K562 (cell line): Measurements from ENCODE around the gene BEST2. TPM values are rescaled to one million over a fixed set of nuclear protein-coding genes. Genes with fewer than 3 reads are reported as not detected.

Experiments
- ARID3A ChIP-seq: IDR thresholded peaks from 2 replicates; pipeline ENCODE4 v1.6.1; 2012; ENCODE audit warnings: low read depth, low read length, improper control_type of control experiment, borderline replicate concordance
- ATF2 ChIP-seq: sonication (generic); formaldehyde crosslinking; IDR thresholded peaks from 2 replicates; pipeline ENCODE4 v1.8.1; 2022; ENCODE audit warnings: missing genetic modification reagents
- CHAMP1 ChIP-seq: fragments of 450-650 bp; IDR thresholded peaks from 2 replicates; pipeline ENCODE4 v1.6.1; 2016; ENCODE audit warnings: mild to moderate bottlenecking
- ELK1 ChIP-seq: sonication (generic); formaldehyde crosslinking; IDR thresholded peaks from 2 replicates; pipeline ENCODE4 v1.8.1; 2022; ENCODE audit warnings: missing genetic modification reagents
- FOXK1 ChIP-seq: sonication (generic); formaldehyde crosslinking; IDR thresholded peaks from 2 replicates; pipeline ENCODE4 v1.8.0; 2022; ENCODE audit warnings: missing genetic modification reagents, mild to moderate bottlenecking, borderline replicate concordance
- KDM1A ChIP-seq, 2 experiments: fragments of 450-650 bp; IDR thresholded peaks; 2 replicates each; pipeline ENCODE4 v1.6.1; 2016; ENCODE audit warnings: mild to moderate bottlenecking in 2 of 2
- NR1H2 ChIP-seq: sonication (generic); formaldehyde crosslinking; IDR thresholded peaks from 2 replicates; pipeline ENCODE4 v1.4.0; 2020; ENCODE audit warnings: mild to moderate bottlenecking, missing genetic modification reagents
- PHF21A ChIP-seq: fragments of 450-650 bp; IDR thresholded peaks from 2 replicates; pipeline ENCODE4 v1.6.1; 2017; ENCODE audit warnings: low read depth, borderline replicate concordance
- PHTF2 ChIP-seq: fragments of 250-450 bp; sonication (Bioruptor Pico); IDR thresholded peaks from 2 replicates; pipeline ENCODE4 v1.5.0; 2021; ENCODE audit warnings: mild to moderate bottlenecking
- POLR2AphosphoS5 ChIP-seq: IDR thresholded peaks from 2 replicates; pipeline ENCODE4 v1.6.1; 2011; ENCODE audit warnings: mild to moderate bottlenecking, low read depth, low read length, moderate library complexity; ENCODE audit not compliant: control insufficient read depth, insufficient read depth
- POLR3A ChIP-seq: IDR thresholded peaks from 2 replicates; pipeline ENCODE4 v1.6.1; 2011; ENCODE audit warnings: borderline replicate concordance, mild to moderate bottlenecking, moderate library complexity; ENCODE audit not compliant: insufficient read length, insufficient read depth; ENCODE audit errors: extremely low read depth
- RBM25 ChIP-seq: fragments of 200-400 bp; formaldehyde crosslinking; IDR thresholded peaks from 2 replicates; pipeline ENCODE4 v1.6.1; 2018; ENCODE audit warnings: low read length, low read depth, moderate library complexity; ENCODE audit not compliant: severe bottlenecking
- SMAD2 ChIP-seq: fragments of 150-350 bp; IDR thresholded peaks from 2 replicates; pipeline ENCODE4 v1.6.1; 2014; ENCODE audit warnings: low read depth, mild to moderate bottlenecking, low read length
- STAT5B ChIP-seq: fragments of 250-450 bp; sonication (Bioruptor Pico); IDR thresholded peaks from 2 replicates; pipeline ENCODE4 v1.8.0; 2021; ENCODE audit warnings: mild to moderate bottlenecking, inconsistent platforms
- ZBTB34 ChIP-seq: fragments of 250-450 bp; sonication (Bioruptor Pico); IDR thresholded peaks from 2 replicates; pipeline ENCODE4 v1.8.0; 2021; ENCODE audit warnings: mild to moderate bottlenecking, moderate library complexity
- ZNF165 ChIP-seq: fragments of 250-450 bp; sonication (Bioruptor Pico); IDR thresholded peaks from 2 replicates; pipeline ENCODE4 v1.4.0; 2020; ENCODE audit warnings: borderline replicate concordance
- ZNF263 ChIP-seq: sonication (generic); formaldehyde crosslinking; IDR thresholded peaks from 2 replicates; pipeline ENCODE4 v1.8.0; 2022; ENCODE audit warnings: mild to moderate bottlenecking, missing genetic modification reagents, borderline replicate concordance
- ZNF551 ChIP-seq: fragments of 250-450 bp; sonication (Bioruptor Pico); IDR thresholded peaks from 2 replicates; pipeline ENCODE4 v1.5.0; 2021; ENCODE audit warnings: mild to moderate bottlenecking, moderate library complexity
- polyA plus RNA-seq, 8 experiments: library from polyadenylated mRNA; depleted of rRNA in 4 of 8; stranded (reverse) in 5 of 8; unstranded in 3 of 8; fragments of >200 nt; fragmentation: Nextera tagmentation in 2 of 8; fragmentation: Illumina TruSeq in 1 of 8; extraction: Ambion mirVana in 2 of 8; extraction: Trizol in 1 of 8; gene quantifications; 2 replicates each; pipeline versions ENCODE4 v1.2.1 to v1.2.3, GENCODE V29; 2011 to 2014; ENCODE audit warnings: inconsistent platforms in 1 of 8, missing spikeins in 1 of 8
- total RNA-seq, 7 experiments: library from RNA; depleted of rRNA in 6 of 7; stranded (reverse); fragments of >200 nt in 6 of 7; fragmentation: Illumina TruSeq in 2 of 7; extraction: Trizol in 2 of 7; gene quantifications; 2 replicates each; pipeline versions ENCODE4 v1.2.1 to v1.2.3, GENCODE V29; 2011 to 2021; ENCODE audit warnings: low replicate concordance in 1 of 7

The BEST2 gene
- total and polyA plus RNA-seq, 9 of the 15 experiments (the other 6 are each of a cell fraction or from before 2014, with no cell fraction given) = not detected

GRCh38 chr19:12796146-12797071, 44.8 kb downstream of the BEST2 start (continued):
- TF ChIP-seq ZNF551 (CRISPR knock-in tag) = no peak
- TF ChIP-seq ARID3A = no peak
- TF ChIP-seq PHTF2 (CRISPR knock-in tag) = no peak
- TF ChIP-seq KDM1A (IDR thresholded peaks at IDR 0.05) = peak in 1 of 2 experiments; percentile 41; a peak in 1 of 4 replicates
- no peak for TF ChIP-seq FOXK1 (CRISPR knock-in tag)
- no peak for TF ChIP-seq STAT5B (CRISPR knock-in tag)
- TF ChIP-seq POLR2AphosphoS5 = peak; percentile 21; the same call in 1 of the 2 replicates
- no peak for TF ChIP-seq ELK1 (CRISPR knock-in tag)
- no peak for TF ChIP-seq RBM25
- peak; percentile 77; the same call in 1 of the 2 replicates for TF ChIP-seq ZNF263
- no peak for TF ChIP-seq NR1H2 (CRISPR knock-in tag)
- TF ChIP-seq ZBTB34 (CRISPR knock-in tag) = no peak
- TF ChIP-seq ATF2 = no peak
- peak; percentile 93; the same call in 1 of the 2 replicates for TF ChIP-seq PHF21A
- no peak for TF ChIP-seq ZNF165 (CRISPR knock-in tag)
- no peak for TF ChIP-seq SMAD2
- no peak for TF ChIP-seq CHAMP1
- TF ChIP-seq POLR3A = no peak
